HepG2 (cell line): ENCODE data around the gene BST1. TPM values are rescaled to one million over a fixed set of nuclear protein-coding genes. Genes with fewer than 3 reads are reported as not detected.

Source experiments
- ELF4 ChIP-seq: sonication (generic); formaldehyde crosslinking; IDR thresholded peaks from 2 replicates; pipeline ENCODE4 v1.5.0; 2020; ENCODE audit warnings: missing genetic modification reagents, mild to moderate bottlenecking, moderate library complexity, borderline replicate concordance
- IKZF5 ChIP-seq: IDR thresholded peaks from 2 replicates; pipeline ENCODE4 v1.6.1; 2018; ENCODE audit warnings: missing genetic modification reagents, mild to moderate bottlenecking, missing compliant biosample characterization
- LBX2 ChIP-seq: sonication (generic); formaldehyde crosslinking; IDR thresholded peaks from 2 replicates; pipeline ENCODE4 v1.5.0; 2020; ENCODE audit warnings: missing genetic modification reagents, mild to moderate bottlenecking, borderline replicate concordance
- NR2F6 ChIP-seq, 2 experiments: IDR thresholded peaks; 2 replicates each; pipeline ENCODE4 v1.6.1; 2016; ENCODE audit warnings: antibody characterized with exemption in 1 of 2, mild to moderate bottlenecking in 1 of 2
- PHB2 ChIP-seq: fragments of 450-650 bp; IDR thresholded peaks from 2 replicates; pipeline ENCODE4 v1.6.1; 2018; ENCODE audit not compliant: partially characterized antibody
- POLR2G ChIP-seq: fragments of 200-400 bp; formaldehyde crosslinking; IDR thresholded peaks from 2 replicates; pipeline ENCODE4 v1.6.1; 2018; ENCODE audit warnings: mild to moderate bottlenecking, low read depth, low read length, moderate library complexity
- ZBTB14 ChIP-seq: sonication (generic); formaldehyde crosslinking; IDR thresholded peaks from 2 replicates; pipeline ENCODE4 v1.4.0; 2020; ENCODE audit warnings: missing genetic modification reagents
- ZNF646 ChIP-seq: sonication (generic); formaldehyde crosslinking; IDR thresholded peaks from 2 replicates; pipeline ENCODE4 v1.9.0; 2021; ENCODE audit warnings: mild to moderate bottlenecking, missing genetic modification reagents
- ZNF800 ChIP-seq: sonication (generic); formaldehyde crosslinking; IDR thresholded peaks from 2 replicates; pipeline ENCODE4 v1.4.0; 2020; ENCODE audit warnings: missing genetic modification reagents
- ZNF83 ChIP-seq: sonication (generic); formaldehyde crosslinking; IDR thresholded peaks from 2 replicates; pipeline ENCODE4 v1.4.0; 2020; ENCODE audit warnings: missing genetic modification reagents, mild to moderate bottlenecking, borderline replicate concordance
- polyA plus RNA-seq, 8 experiments: library from polyadenylated mRNA; depleted of rRNA in 3 of 8; stranded (reverse) in 7 of 8; unstranded in 1 of 8; fragments of >200 nt; fragmentation: Illumina TruSeq in 4 of 8; extraction: Trizol in 4 of 8; gene quantifications; 2 replicates each; pipeline versions ENCODE4 v1.2.1 to v1.2.3, GENCODE V29; 2011 to 2016; ENCODE audit warnings: low read depth in 4 of 8, missing spikeins in 1 of 8, mixed read lengths in 1 of 8; ENCODE audit not compliant: insufficient read depth in 1 of 8
- total RNA-seq, 5 experiments: library from RNA; depleted of rRNA; stranded (reverse); fragments of >200 nt; fragmentation: Illumina TruSeq; extraction: Trizol; gene quantifications; 2 replicates each; pipeline ENCODE4 v1.2.3, GENCODE V29; 2016; ENCODE audit warnings: low read depth in 1 of 5

BST1 gene
- total and polyA plus RNA-seq, 2 of the 13 experiments (the other 11 are each of a cell fraction or from before 2014, with no cell fraction given), result 0.09 to 0.49 TPM

GRCh38 chr4:15740764-15741404, 38.0 kb downstream of the BST1 start (continued):
- TF ChIP-seq ZBTB14, result no peak
- TF ChIP-seq PHB2, result no peak
- peak; percentile 66; the same call in 1 of the 2 replicates for TF ChIP-seq NR2F6 (IDR thresholded peaks at IDR 0.05)
- peak; percentile 41; the same call in 1 of the 2 replicates for TF ChIP-seq NR2F6 (CRISPR knock-in tag; IDR thresholded peaks at IDR 0.05)
- TF ChIP-seq ZNF646, result no peak
- 0 out of 2 replicates have a peak, but pooled peaks have one; percentile 40 for TF ChIP-seq IKZF5
- TF ChIP-seq LBX2 (CRISPR knock-in tag), result no peak
- TF ChIP-seq ZNF83, result no peak
- no peak for TF ChIP-seq ZNF800 (CRISPR knock-in tag)
- no peak for TF ChIP-seq ELF4 (CRISPR knock-in tag)
- TF ChIP-seq POLR2G, result no peak
